B cell (primary cell): ENCODE measurements around the gene DLG1. TPM values are rescaled to one million over a fixed set of nuclear protein-coding genes. Genes with fewer than 3 reads are reported as not detected.

Experiments used
- ATAC-seq: fragments of 200-7000 bp; cut with Tn5 transposase; one replicate; pipeline ENCODE4 v1.10.0; 2021; ENCODE audit warnings: low read depth, mild to moderate bottlenecking, moderate number of reproducible peaks, moderate library complexity
- CTCF ChIA-PET: fragments of 350-600 bp; sonication (Branson Sonifier 250); formaldehyde crosslinking; loops from one replicate; lab custom pipeline; 2021; ENCODE audit warnings: antibody characterized with exemption, inconsistent platforms; lab: Charles Lee
- POLR2A ChIA-PET: fragments of 350-600 bp; sonication (Branson Sonifier 250); formaldehyde crosslinking; loops from one replicate; lab custom pipeline; 2021; ENCODE audit warnings: antibody characterized with exemption; lab: Charles Lee
- DNase-seq: peaks from one replicate; pipeline ENCODE4 v3.0.0; 2013
- H2AFZ ChIP-seq: 2 replicates; pipeline ENCODE4 v1.6.1; 2012; ENCODE audit warnings: mild to moderate bottlenecking, low read depth, low read length; ENCODE audit not compliant: insufficient read depth, poor library complexity, severe bottlenecking
- H3K27ac ChIP-seq, 2 donors: 1 replicate in 1 of 2; 2 replicates in 1 of 2; pipeline ENCODE4 v1.5.1; 2012 to 2013; ENCODE audit warnings: low read length in 2 of 2, mild to moderate bottlenecking in 2 of 2, moderate library complexity in 1 of 2
- H3K27me3 ChIP-seq, 4 experiments: fragments of 200-600 bp in 1 of 4; sonication (generic) in 1 of 4; replicated peaks in 1 of 4; 1 replicate in 2 of 4; 2 replicates in 2 of 4; pipeline versions ENCODE4 v1.6.1 to v1.7.0; 2013 to 2016; ENCODE audit warnings: low read length in 3 of 4, mild to moderate bottlenecking in 2 of 4, mixed read lengths in 1 of 4, moderate library complexity in 1 of 4; ENCODE audit not compliant: insufficient read depth in 4 of 4, control insufficient read depth in 3 of 4; ENCODE audit errors: control extremely low read depth in 1 of 4
- H3K36me3 ChIP-seq, 2 experiments: replicated peaks in 1 of 2; 1 replicate in 1 of 2; 2 replicates in 1 of 2; pipeline versions ENCODE4 v1.6.1 to v1.7.1; 2013; ENCODE audit warnings: low read length in 1 of 2; ENCODE audit not compliant: insufficient read depth in 2 of 2, control insufficient read depth in 1 of 2; ENCODE audit errors: control extremely low read depth in 1 of 2, extremely low read depth in 1 of 2
- H3K4me1 ChIP-seq, 2 donors: fragments of 200-600 bp in 1 of 2; sonication (generic) in 1 of 2; 1 replicate in 1 of 2; 2 replicates in 1 of 2; pipeline versions ENCODE4 v1.5.1 to v1.6.1; 2013 to 2017; ENCODE audit warnings: low read length in 2 of 2; ENCODE audit not compliant: control insufficient read depth in 2 of 2, insufficient read depth in 2 of 2
- H3K4me2 ChIP-seq: replicated peaks from 2 replicates; pipeline ENCODE3; 2012; ENCODE audit warnings: mild to moderate bottlenecking, low read depth, low read length; ENCODE audit not compliant: poor library complexity, severe bottlenecking
- H3K4me3 ChIP-seq, 5 experiments: fragments of 200-600 bp in 1 of 5; sonication (generic) in 1 of 5; 1 replicate in 3 of 5; 2 replicates in 2 of 5; pipeline versions ENCODE4 v1.5.1 to v1.7.0; 2011 to 2016; ENCODE audit warnings: low read length in 4 of 5, mild to moderate bottlenecking in 4 of 5, low read depth in 2 of 5, control low read depth in 1 of 5, moderate library complexity in 1 of 5; ENCODE audit not compliant: insufficient read depth in 1 of 5; ENCODE audit errors: control extremely low read depth in 1 of 5, extremely low read depth in 1 of 5
- H3K79me2 ChIP-seq: fragments of 200-600 bp; sonication (generic); one replicate; pipeline ENCODE4 v1.6.0; 2016; ENCODE audit warnings: low read length; ENCODE audit not compliant: control insufficient read depth, insufficient read depth
- H3K9ac ChIP-seq: fragments of 200-600 bp; sonication (generic); 2 replicates; pipeline ENCODE4 v1.6.1; 2017; ENCODE audit warnings: mild to moderate bottlenecking, low read length, moderate library complexity
- H3K9me3 ChIP-seq, 3 donors: one replicate each; pipeline versions ENCODE4 v1.6.1 to v1.7.1; 2013; ENCODE audit warnings: low read length in 2 of 3; ENCODE audit not compliant: control insufficient read depth in 2 of 3, insufficient read depth in 1 of 3; ENCODE audit errors: control extremely low read depth in 1 of 3
- H4K20me1 ChIP-seq: 2 replicates; pipeline ENCODE4 v1.6.0; 2012; ENCODE audit warnings: mild to moderate bottlenecking, low read length; ENCODE audit not compliant: insufficient read depth, control insufficient read depth, poor library complexity, severe bottlenecking
- H3K27ac Mint-ChIP-seq: one replicate; pipeline ENCODE4 v1.8.0; 2021; ENCODE audit warnings: mixed read lengths
- H3K27me3 Mint-ChIP-seq: one replicate; pipeline ENCODE4 v1.8.0; 2021; ENCODE audit warnings: mixed read lengths
- H3K4me1 Mint-ChIP-seq: one replicate; pipeline ENCODE4 v1.8.0; 2021; ENCODE audit warnings: mixed read lengths
- H3K4me3 Mint-ChIP-seq: one replicate; pipeline ENCODE4 v1.8.0; 2021; ENCODE audit warnings: mixed read lengths
- H3K9me3 Mint-ChIP-seq: one replicate; pipeline ENCODE4 v1.8.0; 2022; ENCODE audit warnings: mixed read lengths; ENCODE audit not compliant: insufficient read depth
- CTCF ChIP-seq: fragments of 200-600 bp; IDR thresholded peaks from one replicate; pipeline ENCODE4 v1.8.0; 2022; ENCODE audit warnings: antibody characterized with exemption, mild to moderate bottlenecking
- EZH2 ChIP-seq: IDR thresholded peaks from 2 replicates; pipeline ENCODE4 v1.6.1; 2012; ENCODE audit warnings: borderline replicate concordance, low read depth, mild to moderate bottlenecking, moderate library complexity, low read length; ENCODE audit not compliant: insufficient read depth, poor library complexity, severe bottlenecking
- WGBS: methylation state at CpG from one replicate; pipeline ENCODE4 v1.1.5; 2013; ENCODE audit warnings: missing lambda C conversion rate; ENCODE audit not compliant: insufficient coverage; 5-methylcytosine and 5-hydroxymethylcytosine counted together
- intact Hi-C: fragments of 100-400 bp; cut with micrococcal nuclease; formaldehyde crosslinking; loops from one replicate; pipeline ENCODE4 v1.10.0; 2022
- polyA plus RNA-seq: library from polyadenylated mRNA; depleted of rRNA; stranded (reverse); fragments of >200 nt; gene quantifications from 2 replicates; pipeline ENCODE4 v1.2.3, GENCODE V29; 2012
- total RNA-seq, 2 donors: library from RNA; stranded (reverse); fragments of 120-200 nt in 1 of 2; gene quantifications; 1 replicate in 1 of 2; 2 replicates in 1 of 2; pipeline versions ENCODE4 v1.2.3 to v1.2.4, GENCODE V29; 2013 to 2022

The DLG1 gene
- total and polyA plus RNA-seq, 2 donors (not counting 1 experiment from before 2014, with no cell fraction given) = 23.4 to 114 TPM

GRCh38 chr3:197132916-197133530 is 165.4 kb downstream of the DLG1 start:
- CTCF ChIA-PET = interaction anchor here (1.2 kb wide), 1 partner anchor 124 kb away, joined by 3 read pairs; no protein-coding TSS in a partner anchor
- TF ChIP-seq CTCF = no peak
- no peak for TF ChIP-seq EZH2
- Histone ChIP-seq H3K27me3 (no peaks in the 10 kb centered on the region), H3K36me3 (peaks cover 3 to 49% of the 10 kb centered on the region in 2 experiments), H3K4me3 (no peak overlapping the region), H4K20me1 (no peaks in the 10 kb centered on the region), H3K79me2 (no peaks in the 10 kb centered on the region), H3K9ac (no peak overlapping the region), H3K27ac (no peak overlapping the region), H3K4me1 (no peaks in the 10 kb centered on the region), H2AFZ (no peak overlapping the region), H3K4me2 (no peak overlapping the region), H3K9me3 (peaks cover 0 to 10% (median 9%) of the 10 kb centered on the region in 3 donors)
- intact Hi-C loops = no loop called here
- ATAC-seq (no peak), DNase-seq (no peak)
- Mint-ChIP-seq H3K9me3 (peaks cover 7% of the 10 kb centered on the region), H3K4me1 (no peaks in the 10 kb centered on the region), H3K27me3 (no peaks in the 10 kb centered on the region), H3K27ac (no peak overlapping the region), H3K4me3 (no peak overlapping the region)
- WGBS = 100% methylated on average over 1 of the region's 2 CpGs
- POLR2A ChIA-PET = no interaction called here

GRCh38 chr3:197125636-197126035 is 172.8 kb downstream of the DLG1 start:
- POLR2A ChIA-PET = no interaction called here
- no peaks in the 10 kb centered on the region for H3K27me3 Mint-ChIP-seq
- 65% methylated on average over 2 of the region's 2 CpGs for WGBS
- no peak overlapping the region for H2AFZ ChIP-seq
- no peaks in the 10 kb centered on the region for H3K9me3 Mint-ChIP-seq
- H4K20me1 ChIP-seq = no peaks in the 10 kb centered on the region
- no peak overlapping the region for H3K27ac Mint-ChIP-seq
- no peak for TF ChIP-seq EZH2
- TF ChIP-seq CTCF = no peak
- H3K4me3 ChIP-seq = no peak overlapping the region
- CTCF ChIA-PET = no interaction called here
- H3K4me1 Mint-ChIP-seq = no peaks in the 10 kb centered on the region
- no peak overlapping the region for H3K4me3 Mint-ChIP-seq
- H3K4me2 ChIP-seq = no peak overlapping the region
- no peaks in the 10 kb centered on the region for H3K27me3 ChIP-seq
- no peak overlapping the region for H3K27ac ChIP-seq
- H3K9ac ChIP-seq = no peak overlapping the region
- intact Hi-C loops = no loop called here
- DNase-seq = no peak
- no peak for ATAC-seq
- H3K79me2 ChIP-seq = no peaks in the 10 kb centered on the region
- peaks cover 3 to 25% of the 10 kb centered on the region in 2 experiments for H3K36me3 ChIP-seq
- no peaks in the 10 kb centered on the region for H3K4me1 ChIP-seq
- no peaks in the 10 kb centered on the region for H3K9me3 ChIP-seq
